ENCODE data around the gene ALK. TPM values are rescaled to one million over a fixed set of nuclear protein-coding genes. Genes with fewer than 3 reads are reported as not detected.
A peak's percentile ranks its signal among the peaks of the same experiment; 100 is the strongest.

The ALK gene
- total and polyA plus RNA-seq, 2 donors (not counting 1 experiment from before 2014, with no cell fraction given), result under 0.01 to 0.02 TPM

DNA sequence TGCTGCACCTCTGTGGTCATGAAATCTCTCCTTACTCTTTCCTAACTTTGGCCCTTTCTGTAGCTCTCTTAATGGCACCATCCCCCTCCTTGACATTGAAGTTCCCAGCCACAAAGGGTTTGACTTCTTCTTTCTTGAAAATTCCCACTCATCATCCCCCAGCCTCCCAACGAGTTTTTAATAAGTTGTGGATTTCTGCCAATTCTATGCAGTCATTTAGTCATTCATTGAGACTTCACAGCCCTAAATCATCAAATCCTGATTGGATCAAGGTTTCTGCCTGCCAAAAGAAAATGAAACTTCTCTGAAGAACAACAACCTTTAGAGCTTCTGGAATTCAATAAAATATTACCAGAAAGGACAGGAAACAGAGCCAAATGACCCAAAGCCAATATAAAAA lies 451.9 kb downstream of the ALK start:
- Histone ChIP-seq H3K27ac (ENCODE audit: insufficient read depth, low read length) (no peak overlapping the region), H3K4me1 (ENCODE audit: control insufficient read depth, extremely low read depth, insufficient read depth, low read length) (no peaks in the 10 kb centered on the region), H3K4me2 (ENCODE audit: extremely low read depth, insufficient read depth, low read length) (no peak overlapping the region), H3K36me3 (ENCODE audit: control insufficient read depth, insufficient read depth, low read length) (no peaks in the 10 kb centered on the region), H3K79me2 (ENCODE audit: control insufficient read depth, insufficient read depth, low read length) (no peaks in the 10 kb centered on the region), H3K27me3 (ENCODE audit: control insufficient read depth, insufficient read depth, low read length) (no peaks in the 10 kb centered on the region), H3K9me3 (ENCODE audit: control insufficient read depth, insufficient read depth, low read depth, low read length) (no peaks in the 10 kb centered on the region), H3K4me3 (replicated peaks in 1 of 4; ENCODE audit: control extremely low read depth in 1 of 4, insufficient read depth in 1 of 4, low read depth in 3 of 4, low read length in 4 of 4) (no peak overlapping the region), H2AFZ (ENCODE audit: low read length) (no peak overlapping the region), H4K20me1 (ENCODE audit: control insufficient read depth, extremely low read depth, insufficient read depth, low read length) (no peaks in the 10 kb centered on the region), H3K9ac (ENCODE audit: insufficient read depth, low read length) (no peak overlapping the region)
- TF ChIP-seq EZH2 (IDR thresholded peaks at IDR 0.05; ENCODE audit: low read length, missing control alignments), result no peak
- TF ChIP-seq, protein P1, sequence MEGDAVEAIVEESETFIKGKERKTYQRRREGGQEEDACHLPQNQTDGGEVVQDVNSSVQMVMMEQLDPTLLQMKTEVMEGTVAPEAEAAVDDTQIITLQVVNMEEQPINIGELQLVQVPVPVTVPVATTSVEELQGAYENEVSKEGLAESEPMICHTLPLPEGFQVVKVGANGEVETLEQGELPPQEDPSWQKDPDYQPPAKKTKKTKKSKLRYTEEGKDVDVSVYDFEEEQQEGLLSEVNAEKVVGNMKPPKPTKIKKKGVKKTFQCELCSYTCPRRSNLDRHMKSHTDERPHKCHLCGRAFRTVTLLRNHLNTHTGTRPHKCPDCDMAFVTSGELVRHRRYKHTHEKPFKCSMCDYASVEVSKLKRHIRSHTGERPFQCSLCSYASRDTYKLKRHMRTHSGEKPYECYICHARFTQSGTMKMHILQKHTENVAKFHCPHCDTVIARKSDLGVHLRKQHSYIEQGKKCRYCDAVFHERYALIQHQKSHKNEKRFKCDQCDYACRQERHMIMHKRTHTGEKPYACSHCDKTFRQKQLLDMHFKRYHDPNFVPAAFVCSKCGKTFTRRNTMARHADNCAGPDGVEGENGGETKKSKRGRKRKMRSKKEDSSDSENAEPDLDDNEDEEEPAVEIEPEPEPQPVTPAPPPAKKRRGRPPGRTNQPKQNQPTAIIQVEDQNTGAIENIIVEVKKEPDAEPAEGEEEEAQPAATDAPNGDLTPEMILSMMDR (conservative IDR thresholded peaks at IDR 0.05 in 1 of 2, IDR thresholded peaks at IDR 0.05 in 1 of 2; ENCODE audit: low read depth in 1 of 2, low read length in 2 of 2), result no peak
- no peak for DNase-seq (ENCODE audit: low read depth in 2 of 2)

DNA sequence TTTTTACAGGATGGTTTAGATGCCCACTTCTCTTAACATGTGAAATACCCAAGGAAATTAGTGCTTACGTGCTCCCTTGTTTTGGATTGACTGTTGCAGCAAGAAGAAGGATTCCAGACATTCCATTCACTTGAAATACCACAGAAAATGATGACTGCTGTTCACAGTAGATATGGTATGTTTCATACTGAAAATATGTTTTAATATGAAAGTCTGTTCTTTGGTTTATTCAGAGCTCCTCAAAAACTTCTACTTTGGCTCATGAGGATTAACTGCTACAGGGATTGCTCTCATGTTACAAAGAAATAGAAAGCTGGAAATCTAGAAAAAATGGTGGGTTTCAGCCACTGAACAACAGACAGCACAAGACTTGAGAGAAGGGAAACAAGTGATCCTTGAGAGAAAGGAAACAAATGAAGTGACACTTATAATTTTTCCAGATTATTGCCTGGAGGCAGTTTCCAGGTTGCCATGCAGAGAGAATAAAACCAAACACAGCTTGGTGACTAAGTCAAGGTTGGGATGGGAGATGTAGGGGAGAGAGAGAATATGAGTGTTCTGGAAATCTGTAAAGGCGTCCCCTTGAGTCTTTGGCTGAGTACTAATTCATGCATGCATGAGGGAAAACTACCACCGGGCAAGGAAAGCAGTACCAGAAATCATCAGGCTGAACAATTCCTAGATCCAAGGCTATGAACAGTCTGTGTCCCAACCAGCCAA lies 458.0 kb downstream of the ALK start:
- Histone ChIP-seq H2AFZ (ENCODE audit: low read length) (no peak overlapping the region), H3K4me1 (ENCODE audit: control insufficient read depth, extremely low read depth, insufficient read depth, low read length) (peaks cover 9% of the 10 kb centered on the region), H3K79me2 (ENCODE audit: control insufficient read depth, insufficient read depth, low read length) (no peaks in the 10 kb centered on the region), H3K9ac (ENCODE audit: insufficient read depth, low read length) (no peak overlapping the region), H3K4me2 (ENCODE audit: extremely low read depth, insufficient read depth, low read length) (peak overlapping the region; percentile 63), H3K27me3 (ENCODE audit: control insufficient read depth, insufficient read depth, low read length) (no peaks in the 10 kb centered on the region), H3K4me3 (replicated peaks in 1 of 4; ENCODE audit: control extremely low read depth in 1 of 4, insufficient read depth in 1 of 4, low read depth in 3 of 4, low read length in 4 of 4) (no peak overlapping the region), H3K9me3 (ENCODE audit: control insufficient read depth, insufficient read depth, low read depth, low read length) (no peaks in the 10 kb centered on the region), H4K20me1 (ENCODE audit: control insufficient read depth, extremely low read depth, insufficient read depth, low read length) (no peaks in the 10 kb centered on the region), H3K36me3 (ENCODE audit: control insufficient read depth, insufficient read depth, low read length) (no peaks in the 10 kb centered on the region), H3K27ac (ENCODE audit: insufficient read depth, low read length) (peak overlapping the region; percentile 76)
- TF ChIP-seq, protein P1 (conservative IDR thresholded peaks at IDR 0.05 in 1 of 2, IDR thresholded peaks at IDR 0.05 in 1 of 2; ENCODE audit: low read depth in 1 of 2, low read length in 2 of 2), result no peak
- TF ChIP-seq EZH2 (IDR thresholded peaks at IDR 0.05; ENCODE audit: low read length, missing control alignments), result no peak
- DNase-seq (ENCODE audit: low read depth in 2 of 2), result peak; percentile 64 to 93

GRCh38 chr2:29462293-29462692 lies 459.1 kb downstream of the ALK start:
- Histone ChIP-seq H3K79me2 (ENCODE audit: control insufficient read depth, insufficient read depth, low read length) (no peaks in the 10 kb centered on the region), H2AFZ (ENCODE audit: low read length) (no peak overlapping the region), H3K27me3 (ENCODE audit: control insufficient read depth, insufficient read depth, low read length) (no peaks in the 10 kb centered on the region), H3K27ac (ENCODE audit: insufficient read depth, low read length) (peak overlapping the region; percentile 76), H3K36me3 (ENCODE audit: control insufficient read depth, insufficient read depth, low read length) (no peaks in the 10 kb centered on the region), H3K9me3 (ENCODE audit: control insufficient read depth, insufficient read depth, low read depth, low read length) (no peaks in the 10 kb centered on the region), H3K4me2 (ENCODE audit: extremely low read depth, insufficient read depth, low read length) (peak overlapping the region; percentile 40), H4K20me1 (ENCODE audit: control insufficient read depth, extremely low read depth, insufficient read depth, low read length) (no peaks in the 10 kb centered on the region), H3K9ac (ENCODE audit: insufficient read depth, low read length) (no peak overlapping the region), H3K4me1 (ENCODE audit: control insufficient read depth, extremely low read depth, insufficient read depth, low read length) (peaks cover 9% of the 10 kb centered on the region), H3K4me3 (replicated peaks in 1 of 4; ENCODE audit: control extremely low read depth in 1 of 4, insufficient read depth in 1 of 4, low read depth in 3 of 4, low read length in 4 of 4) (no peak overlapping the region)
- peak in 1 of 2 donors; percentile 78 for DNase-seq (ENCODE audit: low read depth in 2 of 2)
- no peak for TF ChIP-seq EZH2 (IDR thresholded peaks at IDR 0.05; ENCODE audit: low read length, missing control alignments)
- TF ChIP-seq, protein P1 (conservative IDR thresholded peaks at IDR 0.05 in 1 of 2, IDR thresholded peaks at IDR 0.05 in 1 of 2; ENCODE audit: low read depth in 1 of 2, low read length in 2 of 2), result no peak
